GM21528 (cell line): ENCODE data around the gene TMEM184A.

Experiments
- ATAC-seq: cut with Tn5 transposase; IDR thresholded peaks from one replicate; pipeline ENCODE4 v1.9.1; 2021; ENCODE audit warnings: mild to moderate bottlenecking, moderate library complexity; ENCODE audit not compliant: unreplicated experiment, low FRiP score

Gene TMEM184A

GRCh38 chr7:1509226-1509625, 46.8 kb downstream of the TMEM184A start:
- ATAC-seq: no peak

- no peak for ATAC-seq
These were observed 47.7 kb downstream of the TMEM184A start for GRCh38 chr7:1508277-1508758.

GRCh38 chr7:1505731-1506550, 50.1 kb downstream of the TMEM184A start:
- no peak for ATAC-seq

GRCh38 chr7:1503816-1504775, 51.9 kb downstream of the TMEM184A start, which contains the start of gene INTS1:
Gene INTS1, minus strand, starts transcription at chr7:1504389. Its CDS starts 429 bp downstream, at chr7:1503960.
- peak; percentile 70 for ATAC-seq

GRCh38 chr7:1503390-1503789, 52.6 kb downstream of the TMEM184A start:
- no peak for ATAC-seq

- ATAC-seq: no peak
These were observed 53.2 kb downstream of the TMEM184A start for GRCh38 chr7:1502845-1503244.

GRCh38 chr7:1501487-1502270, 54.3 kb downstream of the TMEM184A start:
- no peak for ATAC-seq

GRCh38 chr7:1500064-1500807, 55.8 kb downstream of the TMEM184A start:
- no peak for ATAC-seq

- ATAC-seq: no peak
These were observed 56.5 kb downstream of the TMEM184A start for GRCh38 chr7:1499367-1500029.

- no peak for ATAC-seq
These were observed 57.4 kb downstream of the TMEM184A start for GRCh38 chr7:1498370-1499305.

GRCh38 chr7:1497293-1497927, 58.6 kb downstream of the TMEM184A start:
- ATAC-seq: no peak

- ATAC-seq: no peak
These were observed 59.3 kb downstream of the TMEM184A start for GRCh38 chr7:1496531-1497292.

- no peak for ATAC-seq
These were observed 60.3 kb downstream of the TMEM184A start for GRCh38 chr7:1495564-1496242.

GRCh38 chr7:1494866-1495563, 61.0 kb downstream of the TMEM184A start:
- no peak for ATAC-seq

GRCh38 chr7:1494447-1494846, 61.6 kb downstream of the TMEM184A start:
- ATAC-seq: no peak

- ATAC-seq: no peak
These were observed 62.4 kb downstream of the TMEM184A start for GRCh38 chr7:1493571-1493970.
